Measurements from ENCODE around the gene PRXL2B.
"Not testable (repeated sequence)": the region's sequence is repeated elsewhere in the genome, so short reads cannot be mapped to it uniquely, and the experiment has no call there.

PRXL2B gene

DNA sequence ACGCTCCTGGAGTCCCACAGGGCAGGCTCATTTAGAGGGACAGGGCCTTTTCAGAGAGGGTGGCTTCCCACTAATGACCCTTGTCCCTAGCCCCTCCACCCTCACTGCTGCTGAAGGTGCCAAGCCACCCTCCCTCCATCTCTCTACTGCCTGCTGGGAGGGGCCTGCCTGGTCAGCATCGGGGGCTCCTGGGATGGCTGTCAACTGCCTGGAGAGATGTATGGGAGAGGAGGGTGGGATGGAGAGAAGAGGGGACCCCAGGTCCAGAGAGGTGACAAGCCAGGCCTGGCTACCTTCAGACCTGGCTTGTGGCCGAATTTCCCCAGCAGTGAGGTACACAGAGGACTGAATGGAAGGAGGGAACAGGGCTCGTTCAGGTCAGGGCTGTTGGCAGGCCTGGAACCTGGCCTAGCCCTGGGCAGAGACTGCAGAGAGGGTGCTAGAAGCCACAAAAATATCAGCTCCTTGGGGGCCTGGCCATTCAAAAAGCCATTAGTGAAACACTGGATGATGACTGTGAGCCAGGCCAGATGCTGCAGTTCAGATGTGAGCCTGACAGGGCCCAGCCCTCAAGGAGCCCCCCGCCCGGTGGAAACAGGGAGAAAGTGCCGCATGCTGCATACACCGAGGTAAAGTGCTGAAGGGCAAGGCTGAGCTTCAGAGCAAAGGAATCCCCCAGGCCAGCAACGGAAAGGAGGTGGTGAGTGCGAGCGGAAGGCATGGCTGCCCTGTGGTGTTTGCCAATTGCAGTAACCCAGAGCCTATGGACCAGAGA is 26.2 kb downstream of the PRXL2B start:
- no peak for DNase-seq (ENCODE audit: low spot score)

DNA sequence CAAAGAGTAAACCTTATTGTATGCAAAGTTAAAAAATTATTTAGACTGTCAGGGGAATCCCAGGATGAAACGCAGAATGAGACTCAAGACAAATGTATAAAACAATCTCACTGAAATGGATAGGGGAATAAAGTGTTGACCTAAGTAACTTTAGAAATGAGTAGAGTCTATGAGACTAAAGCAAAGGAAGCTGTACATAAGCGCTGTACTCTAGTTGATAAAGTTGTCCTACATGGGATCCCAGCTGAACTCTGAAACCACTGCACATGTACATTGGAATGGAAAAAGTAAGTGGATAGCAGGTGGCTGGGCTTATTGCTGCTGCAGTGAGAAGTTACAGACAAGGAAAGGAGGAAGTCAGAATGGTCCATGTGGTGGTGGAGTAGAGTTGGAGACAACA is 27.6 kb downstream of the PRXL2B start:
- DNase-seq (ENCODE audit: low spot score) = no peak

DNA sequence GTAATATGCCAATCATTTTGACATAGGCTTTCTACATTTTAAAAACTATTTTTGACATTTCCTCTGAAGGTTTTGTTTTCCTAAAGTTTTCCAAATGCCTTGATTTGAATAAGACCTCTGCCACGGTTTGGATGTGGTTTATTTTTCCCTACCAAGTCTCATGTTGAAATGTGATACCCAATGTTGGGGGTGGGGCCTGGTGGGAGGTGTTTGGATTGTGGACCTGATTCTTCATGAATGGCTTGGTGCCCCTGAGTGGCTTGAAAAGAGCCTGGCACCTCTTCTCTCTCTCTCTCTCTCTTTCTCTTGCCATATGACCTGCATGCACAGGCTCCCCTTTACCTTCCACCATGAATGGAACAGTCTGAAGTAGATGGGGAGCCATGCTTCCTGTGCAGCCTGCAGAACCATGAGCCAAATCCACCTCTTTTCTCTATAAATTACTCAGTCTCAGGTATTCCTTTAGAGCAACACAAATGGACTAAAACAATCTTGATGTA is 31.4 kb downstream of the PRXL2B start:
- DNase-seq (ENCODE audit: low spot score) = no peak

DNA sequence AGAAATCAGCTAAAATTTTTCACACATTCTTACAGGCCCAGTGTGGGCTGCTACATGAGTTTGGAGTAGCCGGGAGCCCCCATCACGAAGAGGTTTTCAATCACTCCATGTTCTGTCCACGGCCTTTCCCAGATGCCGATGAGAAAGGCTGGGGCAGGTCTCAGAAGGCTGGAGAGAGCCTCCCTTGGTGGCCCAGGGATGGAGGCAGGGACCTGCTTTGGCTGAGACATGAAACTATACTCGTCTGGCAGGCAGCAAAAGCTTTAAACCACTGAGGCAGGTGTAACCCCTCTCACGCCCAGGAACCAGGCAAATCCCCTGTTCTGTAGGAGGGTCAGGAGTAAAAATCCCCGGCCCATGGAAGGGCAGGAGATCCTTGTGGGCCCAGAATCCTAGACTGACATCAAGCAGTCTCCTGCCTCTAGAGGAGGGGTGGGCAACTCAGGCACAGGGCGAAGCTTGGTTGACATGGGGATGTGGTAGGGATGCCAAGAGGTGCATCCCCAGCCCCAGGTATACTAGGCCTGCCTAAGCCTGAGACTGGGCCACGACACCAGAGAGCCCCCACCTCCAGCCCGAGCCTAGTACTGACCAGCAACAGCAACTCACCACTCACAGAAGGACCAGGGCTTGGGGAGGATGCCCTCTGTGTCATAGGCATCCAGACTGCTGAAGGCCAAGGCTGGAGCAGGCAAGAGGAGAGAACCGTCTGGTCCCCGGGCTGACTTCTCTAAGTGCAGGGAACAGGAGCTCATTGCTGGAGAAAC is 37.2 kb downstream of the PRXL2B start:
- DNase-seq (ENCODE audit: low spot score) = no peak

DNA sequence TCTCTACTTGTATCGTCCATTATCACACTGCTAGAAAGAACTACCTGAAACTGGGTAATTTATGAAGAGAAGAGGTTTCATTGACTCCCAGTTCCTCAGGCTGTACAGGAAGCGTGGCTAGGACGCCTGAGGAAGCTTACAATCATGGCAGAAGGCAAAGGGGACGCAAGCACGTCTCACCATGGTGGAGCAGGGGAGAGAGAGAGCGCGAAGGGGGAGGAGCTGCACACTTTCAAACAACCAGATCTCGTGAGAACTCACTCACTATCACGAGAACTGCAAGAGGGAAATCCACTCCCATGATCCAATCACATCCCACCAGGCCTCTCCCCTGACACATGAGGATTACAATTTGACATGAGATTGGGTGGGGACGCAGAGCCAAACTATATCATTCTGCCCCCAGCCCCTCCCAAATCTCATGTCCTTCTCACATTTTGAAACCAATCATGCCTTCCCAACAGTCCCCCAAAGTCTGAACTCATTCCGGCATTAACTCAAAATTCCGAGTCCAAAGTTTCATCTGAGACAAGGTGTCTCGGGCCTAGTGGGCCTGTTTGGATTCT is 38.2 kb downstream of the PRXL2B start:
- no peak for DNase-seq (ENCODE audit: low spot score)

DNA sequence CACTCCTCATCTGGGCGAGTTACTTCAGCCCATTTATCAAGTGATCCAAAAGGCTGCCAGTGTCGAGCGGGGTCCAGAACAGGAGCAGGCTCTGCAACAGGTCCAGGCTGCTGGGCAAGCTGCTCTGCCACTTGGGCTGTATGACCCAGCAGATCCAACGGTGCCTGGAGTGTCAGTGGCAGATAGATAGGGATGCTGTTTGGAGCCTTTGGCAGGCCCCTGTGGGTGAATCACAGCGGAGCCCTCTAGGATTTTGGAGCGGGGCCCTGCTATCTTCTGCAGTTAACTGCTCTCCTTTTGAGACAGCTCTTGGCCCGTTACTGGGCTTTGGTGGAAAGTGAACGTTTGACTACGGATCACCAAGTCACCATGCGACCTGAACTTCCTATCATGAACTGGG is 38.7 kb downstream of the PRXL2B start:
- no peak for DNase-seq (ENCODE audit: low spot score)

DNA sequence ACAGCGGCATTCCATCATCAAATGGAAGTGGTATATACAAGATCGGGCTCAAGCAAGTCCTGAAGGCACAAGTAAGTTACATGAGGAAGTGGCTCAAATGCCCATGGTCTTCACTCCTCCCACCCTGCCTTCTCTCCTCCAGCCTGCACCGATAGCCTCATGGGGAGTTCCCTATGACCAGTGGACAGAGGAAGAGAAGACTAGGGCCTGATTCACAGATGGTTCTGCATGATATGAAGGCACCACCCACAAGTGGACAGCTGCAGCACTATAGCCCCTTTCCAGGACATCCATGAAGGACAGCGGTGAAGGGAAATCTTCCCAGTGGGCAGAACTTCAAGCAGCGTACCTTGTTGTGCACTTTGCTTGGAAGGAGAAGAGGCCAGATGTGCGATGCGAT is 39.2 kb downstream of the PRXL2B start:
- DNase-seq (ENCODE audit: low spot score) = not testable (repeated sequence)

DNA sequence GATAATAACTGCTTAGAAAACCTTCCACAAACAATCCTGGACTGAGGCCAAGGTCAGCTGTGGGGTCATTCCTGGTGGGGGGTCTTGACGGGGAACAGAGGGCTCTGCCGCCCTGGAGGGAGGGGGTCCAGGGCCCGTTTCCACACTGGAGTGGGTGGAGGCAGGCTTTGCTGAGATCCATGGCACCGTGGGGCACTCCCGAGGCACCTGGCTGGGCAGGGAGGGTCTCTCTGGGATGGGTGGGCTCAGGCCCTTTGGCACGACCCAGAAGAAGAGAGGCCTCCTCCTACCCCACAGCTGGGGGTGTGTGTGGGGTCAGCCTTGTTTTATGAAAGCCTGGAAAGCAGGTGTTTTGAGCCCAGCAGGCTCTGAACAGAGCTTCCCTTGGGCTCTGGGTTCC is 41.2 kb downstream of the PRXL2B start:
- DNase-seq (ENCODE audit: low spot score) = no peak

DNA sequence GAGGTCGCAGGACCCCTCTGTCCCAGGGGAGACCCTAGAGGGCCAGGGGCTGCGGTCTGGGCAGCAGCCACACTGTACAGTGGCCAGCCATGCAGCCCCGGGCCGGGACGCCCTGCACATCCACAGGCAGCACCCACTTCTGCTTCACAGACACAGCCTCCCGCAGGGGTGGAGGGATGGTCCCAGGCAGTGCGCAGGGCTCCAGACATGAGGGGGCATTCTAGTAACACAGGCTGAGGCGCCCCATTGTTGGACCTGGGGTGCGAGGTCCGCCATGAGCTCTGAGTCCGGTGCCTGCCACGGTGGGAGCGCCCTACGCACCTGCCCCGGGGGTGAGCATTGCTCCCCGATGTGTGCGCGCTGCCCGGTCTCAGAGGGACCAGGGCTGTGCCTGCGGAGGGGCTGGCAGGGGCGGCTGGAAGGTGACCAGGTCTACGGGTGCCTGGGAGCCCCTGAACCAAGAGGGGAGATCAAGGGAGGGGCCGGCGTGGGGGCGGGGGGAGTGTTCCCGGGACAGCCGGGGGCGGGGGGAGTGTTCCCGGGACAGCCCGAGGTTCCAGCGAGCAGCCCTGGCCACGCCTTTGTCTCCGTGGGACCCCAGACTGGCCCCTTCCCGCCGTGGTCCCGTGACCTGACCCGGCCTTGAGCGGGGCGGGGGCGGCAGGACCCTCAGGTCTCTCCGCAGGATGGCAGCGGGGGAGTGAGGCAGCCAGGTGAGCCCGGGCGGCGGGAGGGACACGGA is 41.8 kb downstream of the PRXL2B start:
- no peak for DNase-seq (ENCODE audit: low spot score)

DNA sequence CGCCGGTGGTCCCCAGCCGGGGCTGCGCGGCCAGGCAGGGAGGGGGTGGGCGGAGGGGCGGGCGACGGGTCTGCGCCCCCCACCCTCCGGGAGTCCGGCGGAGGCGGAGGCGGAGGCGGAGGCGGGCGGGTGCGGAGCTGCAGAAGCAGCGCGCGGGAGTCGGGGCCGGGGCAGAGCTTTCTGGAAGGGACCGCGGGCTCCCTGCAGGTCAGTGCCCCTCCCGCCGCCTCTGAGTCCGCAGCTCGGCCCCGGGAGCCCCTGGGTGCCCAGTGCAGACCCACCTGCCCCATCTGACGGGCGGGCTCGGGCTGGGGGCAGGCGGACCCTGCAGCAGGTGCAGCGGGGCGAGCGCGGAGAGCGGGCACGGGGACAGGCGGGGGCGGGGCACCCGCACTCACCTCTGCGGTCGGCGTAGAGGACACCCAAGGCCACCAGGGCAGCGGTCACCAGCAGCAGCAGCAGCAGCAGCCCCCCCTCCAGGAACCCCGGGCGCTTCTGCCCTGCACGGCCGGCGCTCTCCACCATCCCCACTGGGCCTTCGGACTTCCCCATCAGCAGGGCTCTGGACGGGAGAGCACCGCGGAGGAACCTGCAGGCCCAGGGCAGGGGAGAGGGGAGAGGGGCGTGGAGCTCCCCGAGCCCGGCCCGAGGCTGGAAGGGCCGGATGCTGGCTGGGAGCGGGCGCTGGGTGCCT is 42.5 kb downstream of the PRXL2B start:
- DNase-seq (ENCODE audit: low spot score) = no peak

DNA sequence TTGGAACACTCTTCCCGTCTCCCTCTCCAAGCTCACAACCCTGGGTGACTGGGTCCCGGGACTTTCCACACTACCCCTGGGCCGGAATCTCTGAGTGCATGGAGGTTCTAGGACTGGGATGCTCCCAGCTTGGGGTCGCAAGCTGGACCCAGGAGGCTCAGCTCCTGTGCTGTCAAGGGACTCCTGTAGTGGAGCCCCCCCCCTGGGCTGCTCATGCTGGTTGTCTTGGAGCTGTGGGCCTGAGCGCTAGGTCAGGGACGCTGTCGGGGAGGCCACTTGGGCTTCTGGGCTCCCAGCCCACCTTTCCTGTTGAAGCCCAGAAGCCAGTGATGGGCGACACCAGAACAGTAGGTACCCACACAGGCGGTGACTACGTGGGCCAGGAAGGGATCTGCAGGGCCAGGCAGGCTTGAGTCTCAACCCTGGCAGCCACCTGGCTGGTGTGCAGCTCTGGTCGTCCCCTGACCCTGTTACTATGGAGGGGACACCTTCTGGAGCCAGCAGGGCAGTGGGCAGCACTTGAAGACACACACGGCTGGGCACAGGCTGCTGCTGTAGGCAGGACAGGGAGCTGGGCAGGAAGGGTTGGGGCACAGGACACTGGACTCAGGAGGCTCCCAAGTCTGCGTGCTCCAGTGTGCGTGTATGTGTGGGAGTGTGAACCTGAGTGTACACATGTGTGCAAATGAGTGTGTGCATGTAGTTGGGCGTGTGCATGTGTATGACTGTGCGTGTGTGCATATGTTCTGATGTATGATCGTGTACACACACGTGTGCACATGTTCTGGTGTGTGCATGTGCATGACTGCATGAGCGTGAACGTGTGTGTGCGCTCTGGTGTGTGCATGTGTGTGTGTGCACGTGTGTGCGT is 43.3 kb downstream of the PRXL2B start:
- DNase-seq (ENCODE audit: low spot score) = no peak

DNA sequence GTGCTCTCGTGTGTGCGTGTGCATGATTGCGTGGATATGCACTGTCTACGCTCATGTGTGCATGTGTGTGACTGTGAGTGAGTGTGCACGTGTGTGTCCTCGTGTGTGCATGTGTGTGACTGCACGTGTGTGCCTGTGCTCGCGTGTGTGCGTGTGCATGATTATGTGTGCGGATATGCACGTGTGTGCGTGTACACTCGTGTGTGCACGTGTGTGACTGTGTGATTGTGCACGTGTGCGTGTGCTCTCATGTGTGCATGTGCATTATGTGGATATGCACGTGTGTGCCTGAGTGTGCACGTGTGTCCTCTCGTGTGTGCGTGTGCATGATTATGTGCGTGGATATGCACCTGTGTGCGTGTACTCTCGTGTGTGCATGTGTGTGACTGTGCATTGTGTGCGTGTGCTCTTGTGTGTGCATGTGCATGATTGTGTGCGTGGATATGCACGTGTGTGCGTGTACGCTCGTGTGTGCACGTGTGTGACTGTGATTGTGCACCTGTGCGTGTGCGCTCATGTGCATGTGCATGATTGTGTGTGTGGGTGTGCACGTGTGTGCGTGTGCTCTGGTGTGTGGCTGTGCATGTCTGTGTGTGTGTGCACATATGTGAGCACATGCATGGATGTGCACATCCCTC is 44.0 kb downstream of the PRXL2B start:
- DNase-seq (ENCODE audit: low spot score) = no peak

DNA sequence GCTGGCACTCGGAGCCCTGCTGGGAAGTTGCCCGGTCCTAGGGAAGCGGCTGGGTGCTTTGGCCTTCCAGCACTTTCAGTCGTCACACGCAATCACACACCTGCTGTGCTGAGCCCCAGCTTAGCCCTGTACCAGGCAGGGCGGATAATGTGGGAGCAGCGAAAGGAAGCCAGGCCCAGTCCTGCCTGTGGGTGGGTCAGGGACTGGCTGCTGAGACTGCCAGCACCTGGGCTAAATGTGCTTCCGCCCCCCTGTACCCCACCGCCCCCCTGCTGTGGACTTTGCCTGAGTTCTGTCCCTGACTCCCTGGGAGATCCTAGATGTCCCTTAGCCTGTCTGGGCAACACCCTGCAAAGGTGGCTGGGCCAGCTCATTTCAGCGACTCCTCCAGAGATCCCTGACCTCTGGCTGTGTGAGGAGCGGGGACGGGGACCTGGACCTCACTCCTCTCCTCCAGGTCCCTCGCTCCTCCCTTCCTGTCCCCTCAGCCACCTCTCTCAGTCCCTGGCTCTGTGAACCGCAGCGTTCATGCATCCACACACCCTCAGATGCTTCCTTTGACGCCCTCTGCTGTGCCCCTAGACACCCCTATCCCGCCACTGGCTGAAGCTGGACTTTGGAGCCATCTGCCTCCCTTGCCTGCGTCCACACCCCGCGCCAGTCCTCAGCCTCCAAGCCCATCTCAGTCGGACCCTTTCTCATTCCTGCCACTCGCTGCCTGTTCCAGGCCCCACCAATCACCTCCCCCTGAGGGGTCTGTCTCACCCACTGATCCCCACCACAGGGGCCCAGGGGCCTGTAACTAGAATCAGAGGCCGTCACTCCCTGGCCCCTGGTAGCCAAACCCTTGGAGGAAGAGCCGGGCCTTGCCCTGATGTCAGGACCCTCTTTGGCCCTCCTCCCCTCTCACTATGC is 44.8 kb downstream of the PRXL2B start:
- no peak for DNase-seq (ENCODE audit: low spot score)

DNA sequence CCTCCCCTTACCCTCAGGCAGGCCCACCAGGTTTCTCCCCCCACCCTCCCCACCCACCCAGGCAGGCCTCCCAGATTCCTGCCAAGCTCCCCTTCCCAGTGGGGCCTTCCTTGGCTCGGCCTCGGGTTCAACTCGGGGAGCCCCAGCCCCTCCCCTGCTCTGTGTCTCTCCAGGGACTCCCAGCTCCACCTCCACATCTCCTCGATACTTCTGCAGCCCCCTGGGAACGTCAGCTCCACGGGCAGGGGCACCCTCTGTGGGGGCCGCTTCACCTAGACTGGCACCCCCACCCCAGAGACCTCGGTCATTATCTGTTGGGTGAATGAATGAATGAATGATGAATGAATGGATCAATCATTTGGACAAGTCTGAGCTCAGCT is 45.5 kb downstream of the PRXL2B start:
- DNase-seq (ENCODE audit: low spot score) = no peak

DNA sequence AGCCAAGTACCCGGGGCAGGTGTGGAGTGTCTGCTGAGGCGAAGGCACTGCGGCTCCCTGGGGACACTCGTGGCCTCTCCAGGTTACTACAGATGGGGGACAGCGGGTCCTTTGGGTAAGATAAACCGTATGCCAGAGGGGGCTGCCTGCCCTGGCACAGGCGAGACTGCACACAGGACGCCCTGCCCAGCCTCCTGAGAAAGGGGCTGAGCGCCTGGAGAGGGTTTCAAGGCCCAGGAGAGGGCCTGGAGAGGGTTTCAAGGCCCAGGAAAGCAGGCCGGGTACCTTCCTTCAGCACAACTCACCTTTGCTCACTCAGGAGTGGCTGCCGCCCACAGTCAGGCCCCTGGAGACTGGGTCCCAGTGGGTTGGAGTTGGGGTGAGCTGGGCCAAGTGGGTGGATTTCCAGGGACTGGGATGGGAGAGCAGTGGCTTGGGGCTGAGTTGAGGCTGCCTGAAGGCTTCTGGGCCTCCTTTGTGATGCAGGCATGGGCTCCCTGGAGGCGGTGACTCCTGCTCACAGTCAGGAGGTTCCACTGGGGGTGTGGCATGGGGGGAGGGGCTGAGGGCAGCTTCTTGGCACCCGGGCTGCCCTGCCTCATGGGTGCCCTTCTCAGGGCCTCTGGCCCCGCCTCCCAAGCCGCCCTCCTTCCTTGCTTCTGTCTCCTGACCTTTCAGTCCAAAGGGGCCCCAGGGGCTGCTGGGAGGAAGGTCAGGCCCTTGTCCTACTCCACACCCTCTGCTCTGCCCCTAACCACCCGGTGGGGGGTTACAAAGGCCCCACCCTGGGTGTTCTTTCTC is 46.2 kb downstream of the PRXL2B start, which contains the start of gene MMEL1:
Gene MMEL1 (minus strand): TSS at position 456 of the 801 bp plus-strand sequence. CDS start 3,532 bp downstream, outside the sequence.
- DNase-seq (ENCODE audit: low spot score) = no peak

DNA sequence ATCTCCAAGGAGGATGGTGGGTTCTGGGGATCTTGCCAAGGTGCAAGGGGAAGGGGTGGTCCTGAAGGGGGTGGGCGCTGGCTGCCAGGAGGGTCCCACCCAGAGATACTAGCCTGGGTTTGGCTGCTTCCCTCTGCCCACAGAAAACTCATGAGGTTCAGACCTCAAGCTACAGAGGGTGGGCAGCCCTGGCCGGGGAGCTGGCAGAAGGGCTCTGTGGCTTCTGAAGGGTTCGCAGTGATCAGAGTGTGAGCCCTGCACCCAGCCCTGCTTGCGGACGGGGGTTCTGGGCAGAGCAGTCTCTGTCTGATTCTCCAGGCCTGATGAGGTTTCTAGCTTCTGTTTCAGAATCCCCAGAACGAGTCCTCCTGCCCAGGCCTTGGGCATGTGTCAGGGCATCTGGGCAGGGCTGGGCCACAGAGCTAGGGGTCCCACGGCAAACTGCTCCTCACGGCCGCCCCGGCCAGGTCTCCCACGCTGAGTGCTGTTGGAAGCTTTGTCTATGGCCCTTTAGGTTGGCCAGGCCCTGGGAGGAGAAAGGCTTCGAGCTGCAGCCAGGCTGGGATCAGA is 46.9 kb downstream of the PRXL2B start:
- DNase-seq (ENCODE audit: low spot score) = no peak

DNA sequence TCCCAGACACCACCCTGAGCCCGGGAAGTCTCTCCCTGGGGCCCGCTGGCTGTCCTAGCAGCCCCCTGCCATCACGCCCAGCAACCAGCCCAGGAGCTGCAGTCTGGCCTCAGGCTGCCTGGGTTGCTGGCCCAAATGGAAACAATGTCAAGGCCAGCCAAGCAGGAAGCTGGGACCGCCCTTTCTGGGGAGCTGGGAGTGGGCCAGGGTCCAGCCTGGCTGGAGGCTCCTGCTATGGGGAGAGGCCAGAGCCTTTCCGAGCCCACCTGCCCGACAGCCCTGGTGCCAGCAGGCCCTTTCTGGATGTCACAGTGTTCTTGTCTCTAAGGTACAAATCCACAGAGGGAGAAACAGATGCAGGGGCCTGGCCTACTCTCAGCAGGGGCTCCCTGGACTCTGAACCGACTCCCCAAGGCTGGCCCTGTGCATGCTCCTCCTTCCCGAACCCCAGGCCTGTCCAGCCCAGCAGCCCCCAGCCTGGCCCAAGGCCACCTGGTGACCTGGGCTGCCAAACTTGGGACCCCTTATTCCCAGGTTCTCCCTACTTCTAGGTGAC is 47.4 kb downstream of the PRXL2B start:
- no peak for DNase-seq (ENCODE audit: low spot score)

Measured in Ammon's horn (tissue), 1 donor.